ENCODE data around the gene TMEM42. TPM values are rescaled to one million over a fixed set of nuclear protein-coding genes. Genes with fewer than 3 reads are reported as not detected.

The TMEM42 gene
- total and polyA plus RNA-seq, 7 donors, result 7.5 to 15.6 (median 12.5) TPM

DNA sequence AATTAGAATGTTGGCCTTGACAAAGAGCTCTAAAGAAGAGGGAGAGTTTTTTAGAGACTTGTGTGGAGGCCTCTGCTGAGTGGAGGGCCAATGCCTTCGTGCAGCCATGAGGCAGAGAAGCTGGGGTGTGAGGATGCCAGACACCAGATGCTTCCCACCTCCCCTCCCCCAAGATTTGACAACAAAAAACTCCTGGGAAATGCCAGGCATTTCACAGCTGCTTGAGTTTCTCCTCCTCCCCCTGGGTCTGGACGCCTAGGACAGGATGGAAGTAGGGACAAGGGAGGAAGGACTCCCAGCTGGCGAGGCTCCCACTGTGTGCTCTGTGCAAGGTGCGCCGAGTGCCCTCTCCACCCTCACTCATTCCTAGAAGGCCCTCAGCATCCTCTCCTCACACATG is 32.8 kb downstream of the TMEM42 start:
- ATAC-seq (no peak), DNase-seq (no peak)
- Histone ChIP-seq H3K9me3 (no peaks in the 10 kb centered on the region), H3K4me1 (no peaks in the 10 kb centered on the region), H3K4me3 (no peak overlapping the region), H3K27me3 (ENCODE audit: insufficient read depth in 3 of 3, low read length in 2 of 3) (peaks cover 0 to 5% (median 0%) of the 10 kb centered on the region in 3 donors), H3K27ac (no peak overlapping the region), H3K36me3 (ENCODE audit: insufficient read depth in 1 of 2, low read depth in 1 of 2) (no peaks in the 10 kb centered on the region)
- TF ChIP-seq, protein P1, sequence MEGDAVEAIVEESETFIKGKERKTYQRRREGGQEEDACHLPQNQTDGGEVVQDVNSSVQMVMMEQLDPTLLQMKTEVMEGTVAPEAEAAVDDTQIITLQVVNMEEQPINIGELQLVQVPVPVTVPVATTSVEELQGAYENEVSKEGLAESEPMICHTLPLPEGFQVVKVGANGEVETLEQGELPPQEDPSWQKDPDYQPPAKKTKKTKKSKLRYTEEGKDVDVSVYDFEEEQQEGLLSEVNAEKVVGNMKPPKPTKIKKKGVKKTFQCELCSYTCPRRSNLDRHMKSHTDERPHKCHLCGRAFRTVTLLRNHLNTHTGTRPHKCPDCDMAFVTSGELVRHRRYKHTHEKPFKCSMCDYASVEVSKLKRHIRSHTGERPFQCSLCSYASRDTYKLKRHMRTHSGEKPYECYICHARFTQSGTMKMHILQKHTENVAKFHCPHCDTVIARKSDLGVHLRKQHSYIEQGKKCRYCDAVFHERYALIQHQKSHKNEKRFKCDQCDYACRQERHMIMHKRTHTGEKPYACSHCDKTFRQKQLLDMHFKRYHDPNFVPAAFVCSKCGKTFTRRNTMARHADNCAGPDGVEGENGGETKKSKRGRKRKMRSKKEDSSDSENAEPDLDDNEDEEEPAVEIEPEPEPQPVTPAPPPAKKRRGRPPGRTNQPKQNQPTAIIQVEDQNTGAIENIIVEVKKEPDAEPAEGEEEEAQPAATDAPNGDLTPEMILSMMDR (IDR thresholded peaks at IDR 0.05), result no peak
- WGBS, 3 donors, result 32 to 39% (median 39%) methylated on average over 5 of the region's 5 CpGs
- intact Hi-C loops (cut with DNase I), result no loop called here

DNA sequence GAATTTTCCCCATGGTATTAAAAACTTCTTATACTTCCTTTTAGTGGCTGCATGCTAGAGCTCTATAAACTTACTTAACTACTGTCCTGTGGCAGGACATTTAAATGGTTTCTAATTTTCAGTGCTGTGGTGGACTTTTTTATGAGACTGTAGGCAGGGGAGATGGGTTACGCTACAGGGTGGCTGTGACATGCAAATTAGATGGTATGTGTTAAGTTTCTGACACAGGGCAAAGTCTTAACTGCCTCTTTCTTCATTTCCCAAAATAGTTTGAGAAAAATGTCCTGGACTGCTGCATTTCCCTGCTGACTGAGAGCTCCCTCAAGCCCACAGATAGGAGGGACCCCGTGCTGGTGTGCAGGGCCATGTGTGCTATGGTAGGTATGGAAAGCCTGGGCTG is 34.7 kb downstream of the TMEM42 start:
- Histone ChIP-seq H3K27me3 (ENCODE audit: insufficient read depth in 3 of 3, low read length in 2 of 3) (peaks cover 0 to 5% (median 0%) of the 10 kb centered on the region in 3 donors), H3K9me3 (no peaks in the 10 kb centered on the region), H3K4me1 (no peaks in the 10 kb centered on the region), H3K4me3 (no peak overlapping the region), H3K27ac (no peak overlapping the region), H3K36me3 (ENCODE audit: insufficient read depth in 1 of 2, low read depth in 1 of 2) (no peaks in the 10 kb centered on the region)
- intact Hi-C loops (cut with DNase I), result no loop called here
- ATAC-seq (no peak), DNase-seq (no peak)
- TF ChIP-seq, protein P1 (IDR thresholded peaks at IDR 0.05), result no peak
- 66 to 78% (median 73%) methylated on average over 2 of the region's 2 CpGs for WGBS, 3 donors

DNA sequence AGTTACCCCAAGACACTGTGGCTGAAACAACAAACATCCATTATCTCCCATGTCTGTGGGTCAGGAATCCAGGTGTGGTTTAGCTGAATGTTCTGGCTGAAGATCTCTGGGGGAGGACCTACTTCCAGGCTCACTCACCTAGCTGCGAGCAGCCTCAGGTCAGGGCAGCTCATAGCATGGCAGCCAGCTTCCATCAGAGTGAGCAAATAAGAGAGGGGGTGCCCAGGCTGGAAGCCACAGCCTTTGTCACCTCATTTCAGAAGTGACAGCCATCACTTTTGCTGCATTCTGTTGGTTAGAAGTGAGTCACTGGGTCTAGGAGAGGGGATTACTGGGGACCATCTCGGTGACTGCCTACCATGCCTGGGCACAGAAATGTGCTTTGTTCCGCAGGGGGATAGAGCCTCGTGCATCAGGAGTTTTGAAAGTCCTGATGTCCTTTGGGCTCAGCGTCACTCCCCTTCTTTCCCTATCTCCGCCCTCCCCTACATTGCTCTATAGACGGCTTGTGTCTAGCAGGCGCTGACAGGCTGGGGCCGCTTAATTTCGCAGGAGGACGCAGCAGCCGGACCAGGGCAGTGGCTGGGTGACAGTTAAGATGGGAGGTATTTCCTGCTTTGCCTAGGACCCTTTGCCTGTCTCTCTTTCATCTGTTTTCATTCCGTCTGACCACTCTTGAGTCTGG is 38.1 kb downstream of the TMEM42 start:
- ATAC-seq (no peak), DNase-seq (no peak)
- Histone ChIP-seq H3K4me1 (no peaks in the 10 kb centered on the region), H3K27me3 (ENCODE audit: insufficient read depth in 3 of 3, low read length in 2 of 3) (peaks cover 0 to 5% (median 0%) of the 10 kb centered on the region in 3 donors), H3K27ac (no peak overlapping the region), H3K36me3 (ENCODE audit: insufficient read depth in 1 of 2, low read depth in 1 of 2) (no peaks in the 10 kb centered on the region), H3K4me3 (no peak overlapping the region), H3K9me3 (no peaks in the 10 kb centered on the region)
- TF ChIP-seq, protein P1 (IDR thresholded peaks at IDR 0.05), result no peak
- 46 to 51% (median 51%) methylated on average over 13 of the region's 13 CpGs for WGBS, 3 donors
- intact Hi-C loops (cut with DNase I), result no loop called here

DNA sequence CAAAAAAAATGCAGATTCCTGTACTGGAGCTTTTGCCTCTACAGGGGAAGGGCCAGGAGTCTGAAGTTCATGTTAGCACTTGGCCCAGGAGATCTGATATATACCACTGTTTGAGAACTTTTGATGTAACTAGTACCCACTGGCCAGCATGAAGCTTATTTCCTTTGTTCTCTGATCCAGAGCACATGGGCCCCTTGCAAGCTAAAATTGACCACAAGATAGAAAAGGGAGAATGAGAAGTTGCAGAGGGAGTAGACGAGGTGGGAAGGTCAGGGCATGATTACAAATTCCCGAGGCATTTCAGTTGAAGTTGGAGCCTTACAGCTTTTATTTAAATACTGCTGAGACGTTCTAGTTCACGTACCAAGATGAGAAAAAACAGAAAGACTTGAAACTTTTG is 40.9 kb downstream of the TMEM42 start:
- TF ChIP-seq, protein P1 (IDR thresholded peaks at IDR 0.05), result no peak
- H3K36me3 ChIP-seq (ENCODE audit: insufficient read depth in 1 of 2, low read depth in 1 of 2), result no peaks in the 10 kb centered on the region
- ATAC-seq (no peak), DNase-seq (no peak)
- intact Hi-C loops (cut with DNase I), result no loop called here
- WGBS, 3 donors, result 55 to 65% (median 56%) methylated on average over 4 of the region's 4 CpGs
- H3K4me1 ChIP-seq, result no peaks in the 10 kb centered on the region
- H3K27me3 ChIP-seq (ENCODE audit: insufficient read depth in 3 of 3, low read length in 2 of 3), result peaks cover 0 to 5% (median 0%) of the 10 kb centered on the region in 3 donors
- no peak overlapping the region for H3K27ac ChIP-seq
- no peak overlapping the region for H3K4me3 ChIP-seq
- H3K9me3 ChIP-seq, result no peaks in the 10 kb centered on the region

DNA sequence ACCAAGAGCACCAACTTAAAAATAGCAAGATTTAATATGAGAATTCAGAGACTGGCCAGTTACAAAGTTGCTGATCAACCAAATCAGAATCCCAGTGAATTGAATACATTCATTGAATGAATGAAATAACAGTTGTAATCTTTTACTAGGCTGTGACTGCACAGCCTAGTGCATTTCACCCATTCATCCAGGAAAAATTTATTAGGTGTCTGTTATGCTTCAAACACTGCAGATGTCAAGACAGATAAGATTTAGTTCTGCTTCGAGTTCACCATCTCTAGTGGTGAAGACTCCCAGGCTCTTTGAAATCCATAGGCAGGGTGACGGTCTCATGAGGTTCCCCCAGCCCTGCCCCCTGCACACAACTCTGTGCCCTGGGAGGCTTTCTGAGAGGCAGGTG is 41.6 kb downstream of the TMEM42 start:
- ATAC-seq (no peak), DNase-seq (no peak)
- WGBS, 3 donors, result 45 to 52% (median 47%) methylated on average over 2 of the region's 2 CpGs
- Histone ChIP-seq H3K9me3 (no peaks in the 10 kb centered on the region), H3K27me3 (ENCODE audit: insufficient read depth in 3 of 3, low read length in 2 of 3) (peaks cover 0 to 5% (median 0%) of the 10 kb centered on the region in 3 donors), H3K27ac (no peak overlapping the region), H3K4me3 (no peak overlapping the region), H3K36me3 (ENCODE audit: insufficient read depth in 1 of 2, low read depth in 1 of 2) (no peaks in the 10 kb centered on the region), H3K4me1 (no peaks in the 10 kb centered on the region)
- intact Hi-C loops (cut with DNase I), result no loop called here
- TF ChIP-seq, protein P1 (IDR thresholded peaks at IDR 0.05), result no peak
